Measurements from ENCODE around the gene ST8SIA5.
A peak's percentile ranks its signal among the peaks of the same experiment; 100 is the strongest.

ST8SIA5 gene

DNA sequence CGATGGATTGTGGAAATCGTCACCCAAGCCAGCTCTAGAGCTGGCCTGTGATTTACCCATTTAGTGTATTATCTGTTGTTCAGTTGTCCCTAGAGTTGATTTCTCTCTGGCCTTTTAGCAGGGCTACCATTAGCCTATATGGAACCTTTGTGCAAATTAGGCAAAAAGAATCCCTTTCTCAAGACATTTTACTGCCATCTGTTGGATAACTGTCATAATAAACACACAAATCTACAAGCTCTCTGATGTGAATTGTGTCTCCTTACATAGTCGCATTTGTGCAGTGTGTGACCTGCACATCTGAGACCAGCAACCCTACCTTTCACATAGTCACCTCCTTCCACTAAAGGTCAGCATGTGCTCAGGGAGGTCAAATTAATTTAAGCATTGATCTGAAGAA, 133.9 kb downstream of the ST8SIA5 start:
- DNase-seq: peak; percentile 76 to 79

GRCh38 chr18:46622451-46622850, 134.4 kb downstream of the ST8SIA5 start:
- DNase-seq: no peak

- DNase-seq: no peak
These were observed 135.0 kb downstream of the ST8SIA5 start for GRCh38 chr18:46621871-46622270.

GRCh38 chr18:46621111-46621766, 135.6 kb downstream of the ST8SIA5 start:
- no peak for DNase-seq

- DNase-seq: no peak
These were observed 137.3 kb downstream of the ST8SIA5 start for GRCh38 chr18:46619559-46619958.

Data from Kasumi-1 (cell line).